Astrocyte (in vitro differentiated cells and primary cell): ENCODE results near the gene GMDS.

Experiments used
- CTCF ChIP-seq: IDR thresholded peaks from 2 replicates; pipeline ENCODE4 v1.5.1; 2011; ENCODE audit warnings: low read depth, mild to moderate bottlenecking, inconsistent platforms, low read length, moderate library complexity; ENCODE audit not compliant: insufficient read depth
- EZH2 ChIP-seq: IDR thresholded peaks from 2 replicates; pipeline ENCODE4 v1.6.1; 2012; ENCODE audit warnings: mild to moderate bottlenecking, low read length, inconsistent platforms; ENCODE audit not compliant: insufficient read depth

GRCh38 chr6:1624058-1624850 is 621.2 kb downstream of the GMDS start:
- TF ChIP-seq CTCF (no peak), EZH2 (no peak)
